H1 (cell line): ENCODE results near the gene NRP2. TPM values are rescaled to one million over a fixed set of nuclear protein-coding genes. Genes with fewer than 3 reads are reported as not detected.

Experiments used
- CTCF ChIA-PET: fragments of 300-600 bp; sonication (Branson Sonifier 250); formaldehyde crosslinking; loops from one replicate; lab custom pipeline; 2021; ENCODE audit not compliant: partially characterized antibody; lab: Charles Lee
- POLR2A ChIA-PET: fragments of 300-600 bp; sonication (Branson Sonifier 250); formaldehyde crosslinking; loops from one replicate; lab custom pipeline; 2021; ENCODE audit warnings: inconsistent platforms; ENCODE audit not compliant: partially characterized antibody; lab: Charles Lee
- DNase-seq, 2 experiments: peaks; one replicate each; pipeline versions ENCODE4 v3.0.0 to v3.0.0-alpha.2; 2010 to 2022; ENCODE audit warnings: low spot score in 2 of 2, low read depth in 1 of 2, mixed read lengths in 1 of 2
- FAIRE-seq: peaks from 2 replicates; lab custom pipeline; 2011; peaks lifted over from hg19 to GRCh38; lab: Jason Lieb, UNC
- H2AFZ ChIP-seq: 2 replicates; pipeline ENCODE4 v1.8.1; 2012; ENCODE audit warnings: low read length, inconsistent platforms
- H2AK5ac ChIP-seq: 2 replicates; pipeline ENCODE4 v1.6.1; 2013; ENCODE audit warnings: low read depth, low read length
- H2BK120ac ChIP-seq: replicated peaks from 2 replicates; pipeline ENCODE3; 2013; ENCODE audit warnings: low read depth, low read length, inconsistent platforms
- H2BK12ac ChIP-seq: 2 replicates; pipeline ENCODE4 v1.6.1; 2013; ENCODE audit warnings: low read depth, low read length
- H2BK15ac ChIP-seq: 2 replicates; pipeline ENCODE4 v1.6.1; 2013; ENCODE audit warnings: low read length
- H2BK20ac ChIP-seq: 2 replicates; pipeline ENCODE4 v1.6.1; 2013; ENCODE audit warnings: low read length
- H2BK5ac ChIP-seq: 2 replicates; pipeline ENCODE4 v1.6.1; 2013; ENCODE audit warnings: low read depth, low read length
- H3K14ac ChIP-seq: 2 replicates; pipeline ENCODE4 v1.6.1; 2013; ENCODE audit warnings: inconsistent platforms; ENCODE audit not compliant: insufficient read length
- H3K18ac ChIP-seq: 2 replicates; pipeline ENCODE4 v1.6.1; 2013; ENCODE audit warnings: low read length; ENCODE audit errors: extremely low read depth
- H3K23ac ChIP-seq: 2 replicates; pipeline ENCODE4 v1.6.1; 2013; ENCODE audit warnings: inconsistent platforms; ENCODE audit not compliant: insufficient read length
- H3K23me2 ChIP-seq: 2 replicates; pipeline ENCODE4 v1.6.1; 2013; ENCODE audit warnings: low read depth, low read length
- H3K27ac ChIP-seq: 2 replicates; pipeline ENCODE4 v1.6.1; 2011; ENCODE audit warnings: low read depth, low read length, inconsistent platforms
- H3K27me3 ChIP-seq, 4 experiments: replicated peaks in 1 of 4; 1 replicate in 1 of 4; 2 replicates in 3 of 4; pipeline versions ENCODE4 v1.6.1 to v1.8.1; 2011 to 2013; ENCODE audit warnings: low read length in 3 of 4, mild to moderate bottlenecking in 3 of 4, inconsistent platforms in 2 of 4, mixed read lengths in 2 of 4, moderate library complexity in 1 of 4; ENCODE audit not compliant: control insufficient read depth in 3 of 4, insufficient read depth in 3 of 4; ENCODE audit errors: extremely low read depth in 1 of 4
- H3K36me3 ChIP-seq, 4 experiments: 2 replicates each; pipeline versions ENCODE4 v1.6.1 to v1.8.1; 2011 to 2013; ENCODE audit warnings: mild to moderate bottlenecking in 4 of 4, low read length in 3 of 4, moderate library complexity in 2 of 4, control low read depth in 1 of 4, inconsistent platforms in 1 of 4; ENCODE audit not compliant: insufficient read depth in 4 of 4, control insufficient read depth in 2 of 4
- H3K4ac ChIP-seq: replicated peaks from 2 replicates; pipeline ENCODE3; 2013; ENCODE audit warnings: low read length, low read depth, mixed read lengths, inconsistent platforms; ENCODE audit not compliant: insufficient read length
- H3K4me1 ChIP-seq, 4 experiments: replicated peaks in 1 of 4; 1 replicate in 1 of 4; 2 replicates in 3 of 4; pipeline versions ENCODE4 v1.6.1 to v1.8.1; 2011 to 2013; ENCODE audit warnings: low read length in 3 of 4, inconsistent platforms in 2 of 4, mixed read lengths in 1 of 4; ENCODE audit not compliant: insufficient read depth in 4 of 4, control insufficient read depth in 3 of 4
- H3K4me2 ChIP-seq, 2 experiments: 2 replicates each; pipeline versions ENCODE4 v1.6.1 to v1.8.1; 2011 to 2013; ENCODE audit warnings: low read depth in 2 of 2, low read length in 2 of 2, control low read depth in 1 of 2, inconsistent platforms in 1 of 2, mild to moderate bottlenecking in 1 of 2; ENCODE audit not compliant: insufficient read depth in 1 of 2
- H3K4me3 ChIP-seq, 4 experiments: fragments of 200-600, 300-600 bp in 1 of 4; sonication (generic), shearing (Covaris generic), sonication (Bioruptor Twin) in 1 of 4; 2 replicates each; pipeline versions ENCODE4 v1.5.1 to v1.8.1; 2011 to 2016; ENCODE audit warnings: low read length in 4 of 4, low read depth in 3 of 4, control low read depth in 2 of 4, inconsistent platforms in 2 of 4, mild to moderate bottlenecking in 2 of 4, mixed read lengths in 1 of 4, moderate library complexity in 1 of 4; ENCODE audit not compliant: insufficient read depth in 2 of 4; ENCODE audit errors: extremely low read depth in 1 of 4
- H3K56ac ChIP-seq: replicated peaks from 2 replicates; pipeline ENCODE3; 2013; ENCODE audit warnings: low read depth, mild to moderate bottlenecking, mixed read lengths, low read length, inconsistent platforms; ENCODE audit not compliant: insufficient read length
- H3K79me1 ChIP-seq: 2 replicates; pipeline ENCODE4 v1.6.1; 2013; ENCODE audit warnings: low read depth, low read length, control low read depth
- H3K79me2 ChIP-seq, 2 experiments: 2 replicates each; pipeline versions ENCODE4 v1.6.1 to v1.8.1; 2012 to 2013; ENCODE audit warnings: low read length in 2 of 2, mild to moderate bottlenecking in 2 of 2, inconsistent platforms in 1 of 2; ENCODE audit not compliant: insufficient read depth in 2 of 2, control insufficient read depth in 1 of 2
- H3K9ac ChIP-seq, 4 experiments: replicated peaks in 1 of 4; 1 replicate in 1 of 4; 2 replicates in 3 of 4; pipeline versions ENCODE4 v1.6.1 to v1.8.1; 2011 to 2013; ENCODE audit warnings: low read depth in 3 of 4, low read length in 3 of 4, control low read depth in 2 of 4, mild to moderate bottlenecking in 2 of 4, moderate library complexity in 2 of 4, inconsistent platforms in 1 of 4; ENCODE audit errors: extremely low read depth in 1 of 4
- H3K9me3 ChIP-seq, 2 experiments: 2 replicates each; pipeline versions ENCODE4 v1.6.1 to v1.8.1; 2012 to 2013; ENCODE audit warnings: mild to moderate bottlenecking in 2 of 2, moderate library complexity in 2 of 2, control low read depth in 1 of 2, inconsistent platforms in 1 of 2, low read depth in 1 of 2, low read length in 1 of 2, mixed read lengths in 1 of 2; ENCODE audit not compliant: insufficient read depth in 2 of 2
- H4K20me1 ChIP-seq, 2 experiments: replicated peaks in 1 of 2; 2 replicates each; pipeline versions ENCODE3 to v1.8.1; 2011 to 2013; ENCODE audit warnings: inconsistent platforms in 2 of 2, low read length in 2 of 2, mild to moderate bottlenecking in 1 of 2; ENCODE audit not compliant: insufficient read depth in 2 of 2, control insufficient read depth in 1 of 2
- H4K5ac ChIP-seq: 2 replicates; pipeline ENCODE4 v1.6.1; 2013; ENCODE audit warnings: low read length, low read depth, mixed read lengths, inconsistent platforms; ENCODE audit not compliant: insufficient read length
- H4K8ac ChIP-seq: 2 replicates; pipeline ENCODE4 v1.8.0; 2013; ENCODE audit warnings: mild to moderate bottlenecking, moderate library complexity, low read length, inconsistent platforms; ENCODE audit not compliant: insufficient read depth; ENCODE audit errors: extremely low read depth
- H4K91ac ChIP-seq: replicated peaks from 2 replicates; pipeline ENCODE3; 2013; ENCODE audit warnings: low read length, mixed read lengths, inconsistent platforms; ENCODE audit not compliant: insufficient read length
- BCL11A ChIP-seq, 2 experiments: IDR thresholded peaks; one replicate each; pipeline ENCODE4 v1.6.1; 2011; ENCODE audit warnings: low read depth in 2 of 2, low read length in 2 of 2, mild to moderate bottlenecking in 2 of 2
- E2F6 ChIP-seq: IDR thresholded peaks from 2 replicates; pipeline ENCODE4 v1.6.1; 2012; ENCODE audit warnings: inconsistent platforms
- EGR1 ChIP-seq: IDR thresholded peaks from 2 replicates; pipeline ENCODE4 v1.6.1; 2011; ENCODE audit warnings: low read depth, low read length, borderline replicate concordance
- GTF2F1 ChIP-seq: IDR thresholded peaks from 2 replicates; pipeline ENCODE4 v1.6.1; 2012; ENCODE audit warnings: low read depth, low read length, improper control_type of control experiment, borderline replicate concordance
- KDM1A ChIP-seq: fragments of 200-600, 300-600 bp; sonication (generic); IDR thresholded peaks from 2 replicates; pipeline ENCODE4 v1.7.1; 2016; ENCODE audit warnings: mild to moderate bottlenecking, low read length, borderline replicate concordance
- MAFK ChIP-seq: IDR thresholded peaks from 2 replicates; pipeline ENCODE4 v1.6.1; 2012; ENCODE audit warnings: low read depth, mild to moderate bottlenecking, improper control_type of control experiment, low read length
- WGBS, 2 experiments: shearing (Covaris generic) in 1 of 2; methylation state at CpG; one replicate each; pipeline versions ENCODE4 v1.1.6 to v1.1.7; 2013 to 2015; ENCODE audit warnings: low lambda C conversion rate in 2 of 2, mixed read lengths in 2 of 2, inconsistent platforms in 1 of 2, low coverage in 1 of 2, missing lambda C conversion rate in 1 of 2; ENCODE audit not compliant: insufficient replicate concordance in 2 of 2, insufficient coverage in 1 of 2, insufficient read length in 1 of 2; ENCODE audit errors: extremely low coverage in 1 of 2, missing lambda C conversion rate in 1 of 2; 5-methylcytosine and 5-hydroxymethylcytosine counted together
- polyA plus RNA-seq, 7 experiments: library from polyadenylated mRNA; depleted of rRNA in 3 of 7; stranded (reverse) in 5 of 7; unstranded in 2 of 7; fragments of >200 nt in 5 of 7; fragments of 200-250 nt in 2 of 7; gene quantifications; 1 replicate in 5 of 7; 2 replicates in 1 of 7; 4 replicates in 1 of 7; pipeline versions ENCODE4 v1.2.1 to v1.2.3, GENCODE V29; 2011 to 2013; ENCODE audit warnings: missing spikeins in 2 of 7, mixed read lengths in 2 of 7
- total RNA-seq: library from RNA; stranded (reverse); fragmentation: NEBNext Ultra II Directional; extraction: Animal tissue kit (Norgen Biotek cat#: 25700); gene quantifications from 2 replicates; pipeline ENCODE4 v1.2.1, GENCODE V29; 2021

The NRP2 gene
- total and polyA plus RNA-seq, 2 of the 8 experiments (the other 6 are each of a cell fraction or from before 2014, with no cell fraction given): 32.0 to 37.8 TPM

GRCh38 chr2:205778356-205778755 lies 96.1 kb downstream of the NRP2 start:
- FAIRE-seq: no peak
- Histone ChIP-seq H3K27me3 (no peaks in the 10 kb centered on the region; a peak in 1 of 7 replicates), H2BK5ac (no peak overlapping the region), H3K23me2 (no peaks in the 10 kb centered on the region), H3K9me3 (no peaks in the 10 kb centered on the region), H3K36me3 (no peaks in the 10 kb centered on the region), H4K91ac (no peak overlapping the region), H3K14ac (no peak overlapping the region), H2AFZ (no peak overlapping the region), H4K8ac (no peak overlapping the region), H2BK120ac (no peak overlapping the region), H3K27ac (no peak overlapping the region), H4K5ac (no peak overlapping the region), H2AK5ac (no peak overlapping the region), H3K4me1 (no peaks in the 10 kb centered on the region; a peak in 2 of 7 replicates), H2BK12ac (no peak overlapping the region), H3K9ac (no peak overlapping the region), H3K4ac (no peak overlapping the region), H2BK15ac (no peak overlapping the region), H4K20me1 (no peaks in the 10 kb centered on the region), H3K79me2 (no peaks in the 10 kb centered on the region), H3K18ac (no peak overlapping the region), H3K56ac (no peak overlapping the region), H3K4me3 (no peak overlapping the region), H3K4me2 (no peak overlapping the region), H2BK20ac (no peak overlapping the region), H3K23ac (no peak overlapping the region), H3K79me1 (no peaks in the 10 kb centered on the region)
- 88% methylated on average over 3 of the region's 3 CpGs; no CpG with 5 or more reads in 1 of the 2 experiments for WGBS, 2 experiments
- TF ChIP-seq GTF2F1 (no peak), BCL11A (IDR thresholded peaks at IDR 0.05; ENCODE audit: low read depth in 2 of 2, low read length in 2 of 2) (no peak), MAFK (no peak), EGR1 (no peak), E2F6 (no peak), KDM1A (no peak)
- CTCF ChIA-PET: interaction anchor here (0.7 to 12.2 kb wide), 9 partner anchors 16 to 349 kb away, joined by 3 to 185 read pairs (median 3); no protein-coding TSS in a partner anchor
- DNase-seq: no peak
- POLR2A ChIA-PET: no interaction called here
